Breast epithelium (tissue), 4 donors: ENCODE data around the gene ARSJ. TPM values are rescaled to one million over a fixed set of nuclear protein-coding genes. Genes with fewer than 3 reads are reported as not detected.
A peak's percentile ranks its signal among the peaks of the same experiment; 100 is the strongest.

Experiments used
- DNase-seq, 2 donors: peaks; one replicate each; pipeline ENCODE4 v3.0.0-alpha.2; 2019; ENCODE audit warnings: low spot score in 2 of 2
- H3K27ac ChIP-seq, 2 donors: fragments of 200-600 bp; sonication (generic) in 1 of 2; one replicate each; pipeline ENCODE4 v1.5.1; 2016 to 2019; ENCODE audit warnings: mild to moderate bottlenecking in 1 of 2
- H3K27me3 ChIP-seq, 2 donors: fragments of 200-600 bp; sonication (generic) in 1 of 2; one replicate each; pipeline versions ENCODE4 v1.5.1 to v1.6.0; 2017 to 2019; ENCODE audit warnings: control low read depth in 1 of 2, mild to moderate bottlenecking in 1 of 2
- H3K36me3 ChIP-seq: fragments of 200-600 bp; one replicate; pipeline ENCODE4 v1.5.1; 2019
- H3K4me1 ChIP-seq, 2 donors: fragments of 200-600 bp; sonication (generic); one replicate each; pipeline ENCODE4 v1.5.1; 2016 to 2019; ENCODE audit warnings: control low read depth in 1 of 2
- H3K4me3 ChIP-seq, 3 donors: fragments of 200-600 bp; sonication (generic); 1 replicate in 2 of 3; 2 replicates in 1 of 3; pipeline ENCODE4 v1.5.1; 2016 to 2019; ENCODE audit warnings: mild to moderate bottlenecking in 3 of 3, moderate library complexity in 2 of 3
- H3K9me3 ChIP-seq, 2 donors: fragments of 200-600 bp; sonication (generic) in 1 of 2; one replicate each; pipeline ENCODE4 v1.5.1; 2016 to 2019; ENCODE audit warnings: control low read depth in 1 of 2
- CTCF ChIP-seq, 3 donors: fragments of 450-650 bp; IDR thresholded peaks; one replicate each; pipeline ENCODE4 v1.5.1; 2016 to 2017; ENCODE audit warnings: antibody characterized with exemption in 3 of 3, mild to moderate bottlenecking in 3 of 3, moderate library complexity in 3 of 3
- POLR2A ChIP-seq: fragments of 450-650 bp; IDR thresholded peaks from one replicate; pipeline ENCODE4 v1.6.1; 2016; ENCODE audit warnings: antibody characterized with exemption, mild to moderate bottlenecking, moderate library complexity
- POLR2AphosphoS5 ChIP-seq, 3 donors: sonication (generic); formaldehyde crosslinking; IDR thresholded peaks; one replicate each; pipeline ENCODE4 v1.6.1; 2017; ENCODE audit warnings: antibody characterized with exemption in 3 of 3
- intact Hi-C: fragments of 100-400 bp; cut with DNase I; formaldehyde crosslinking; loops from one replicate; pipeline ENCODE4 v1.15.1; 2023; ENCODE audit warnings: low total_unique reads
- total RNA-seq, 3 donors: library from RNA; depleted of rRNA; stranded (reverse); fragments of >200 nt; gene quantifications; one replicate each; pipeline ENCODE4 v1.1.0, GENCODE V29; 2016

ARSJ gene
- total RNA-seq, 3 donors from 2014 or later = 1.1 to 10.7 (median 8.8) TPM

GRCh38 chr4:113904877-113905276 is 74.6 kb downstream of the ARSJ start:
- no peaks in the 10 kb centered on the region for H3K9me3 ChIP-seq
- H3K4me3 ChIP-seq = no peak overlapping the region
- no peaks in the 10 kb centered on the region for H3K36me3 ChIP-seq
- no peak for DNase-seq
- H3K4me1 ChIP-seq = no peaks in the 10 kb centered on the region
- TF ChIP-seq CTCF (IDR thresholded peaks at IDR 0.05) = no peak
- TF ChIP-seq POLR2AphosphoS5 (IDR thresholded peaks at IDR 0.05) = no peak
- no peak for TF ChIP-seq POLR2A
- no peaks in the 10 kb centered on the region for H3K27me3 ChIP-seq
- intact Hi-C loops = no loop called here
- H3K27ac ChIP-seq = no peak overlapping the region

- TF ChIP-seq POLR2AphosphoS5 (IDR thresholded peaks at IDR 0.05) (no peak), CTCF (IDR thresholded peaks at IDR 0.05) (peak in 2 of 3 donors; percentile 43 to 61)
- Histone ChIP-seq H3K9me3 (no peaks in the 10 kb centered on the region), H3K4me1 (no peaks in the 10 kb centered on the region), H3K36me3 (no peaks in the 10 kb centered on the region), H3K27me3 (no peaks in the 10 kb centered on the region), H3K4me3 (no peak overlapping the region), H3K27ac (no peak overlapping the region)
- intact Hi-C loops = no loop called here
- peak; percentile 51 to 63 for DNase-seq
These were observed 77.3 kb downstream of the ARSJ start for GRCh38 chr4:113901994-113902787.

GRCh38 chr4:113899271-113900070 is 80.0 kb downstream of the ARSJ start:
- no peaks in the 10 kb centered on the region for H3K36me3 ChIP-seq
- no peaks in the 10 kb centered on the region for H3K9me3 ChIP-seq
- H3K27me3 ChIP-seq = no peaks in the 10 kb centered on the region
- no peak for TF ChIP-seq POLR2A
- no peak for TF ChIP-seq CTCF (IDR thresholded peaks at IDR 0.05)
- no peak for TF ChIP-seq POLR2AphosphoS5 (IDR thresholded peaks at IDR 0.05)
- H3K4me3 ChIP-seq = no peak overlapping the region
- H3K27ac ChIP-seq = no peak overlapping the region
- DNase-seq = no peak
- intact Hi-C loops = no loop called here
- no peaks in the 10 kb centered on the region for H3K4me1 ChIP-seq

GRCh38 chr4:113893546-113893945 is 85.9 kb downstream of the ARSJ start:
- no peaks in the 10 kb centered on the region for H3K27me3 ChIP-seq
- intact Hi-C loops = no loop called here

More at GRCh38 chr4:113893546-113893945, 85.9 kb downstream of the ARSJ start:
- no peak overlapping the region for H3K27ac ChIP-seq
- H3K4me3 ChIP-seq = no peak overlapping the region
- no peaks in the 10 kb centered on the region for H3K9me3 ChIP-seq
- no peak for DNase-seq
- no peaks in the 10 kb centered on the region for H3K36me3 ChIP-seq
- H3K4me1 ChIP-seq = no peaks in the 10 kb centered on the region
- TF ChIP-seq CTCF (IDR thresholded peaks at IDR 0.05) (no peak), POLR2A (no peak), POLR2AphosphoS5 (IDR thresholded peaks at IDR 0.05) (no peak)
